Activated CD4-positive, alpha-beta T cell treated with anti-CD3 and anti-CD28 coated beads for 48 hours (primary cell): ENCODE data around the gene MKKS.

ENCODE experiments used
- DNase-seq: peaks from one replicate; pipeline ENCODE4 v3.0.0-alpha.2; 2020

MKKS gene

GRCh38 chr20:10367693-10367942, 66.4 kb downstream of the MKKS start:
- DNase-seq: no peak

GRCh38 chr20:10366898-10367692, 66.9 kb downstream of the MKKS start:
- DNase-seq: no peak

GRCh38 chr20:10362674-10363073, 71.3 kb downstream of the MKKS start:
- no peak for DNase-seq

GRCh38 chr20:10360878-10361277, 73.1 kb downstream of the MKKS start:
- no peak for DNase-seq

GRCh38 chr20:10359621-10360040, 74.4 kb downstream of the MKKS start:
- DNase-seq: no peak

GRCh38 chr20:10357974-10358373, 76.0 kb downstream of the MKKS start:
- DNase-seq: no peak

GRCh38 chr20:10357061-10357708, 76.8 kb downstream of the MKKS start:
- peak; percentile 4 for DNase-seq

GRCh38 chr20:10356628-10357027, 77.4 kb downstream of the MKKS start:
- no peak for DNase-seq

GRCh38 chr20:10352934-10353824, 80.8 kb downstream of the MKKS start:
- DNase-seq: no peak
